ENCODE results near the gene CCDC181. TPM values are rescaled to one million over a fixed set of nuclear protein-coding genes. Genes with fewer than 3 reads are reported as not detected.

CCDC181 gene
- total RNA-seq, 1 donor from 2014 or later: 0.30 TPM

Small RNA genes within 50 kb of the gene (small RNA-seq; reads per million reads assigned to genes)
- not detected for gene AL021068.2 (ENCODE audit: low replicate concordance)

Other genes starting within 250 kb of the CCDC181 start
- 12.8 TPM for gene NME7, start 59.7 kb downstream of the CCDC181 start, total RNA-seq
- gene BLZF1, start 59.3 kb downstream of the CCDC181 start, total RNA-seq: 32.7 TPM
- 23.9 TPM for gene SLC19A2, start 58.5 kb upstream of the CCDC181 start, total RNA-seq
- gene F5, start 159.0 kb upstream of the CCDC181 start, total RNA-seq: 0.89 TPM
- 1.4 TPM for gene SELP, start 202.7 kb upstream of the CCDC181 start, total RNA-seq

Data from skin of body (tissue), 2 donors.